ENCODE results near the gene MYF5.

DNA sequence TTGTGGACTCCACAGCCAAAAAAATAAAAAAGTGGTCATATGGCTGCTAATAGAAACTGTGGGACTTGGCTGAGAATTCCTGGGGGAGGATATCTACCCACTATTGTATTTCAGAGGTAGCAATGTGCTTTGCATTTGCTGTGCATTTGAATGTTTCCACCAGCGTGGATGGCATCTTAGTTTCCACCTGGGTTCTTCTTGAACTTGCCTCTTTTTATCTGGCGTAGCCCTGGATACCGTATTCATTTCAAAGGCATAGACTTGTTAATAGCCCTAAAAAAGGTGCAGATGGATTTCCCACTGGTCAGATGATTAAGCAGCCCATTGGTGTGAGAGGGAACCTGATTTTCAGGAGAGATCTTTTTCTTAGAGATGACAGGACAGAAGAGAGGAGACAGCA is 1.9 kb upstream of the MYF5 start:
- TF ChIP-seq CTCF (IDR thresholded peaks at IDR 0.05) = no peak
- no peak for TF ChIP-seq POLR2A (IDR thresholded peaks at IDR 0.05)
